HG02884 (cell line): Measurements from ENCODE around the gene FUT8.

Experiments used
- ATAC-seq: cut with Tn5 transposase; IDR thresholded peaks from one replicate; pipeline ENCODE4 v1.9.1; 2021; ENCODE audit warnings: mild to moderate bottlenecking, moderate library complexity; ENCODE audit not compliant: unreplicated experiment

The FUT8 gene

DNA sequence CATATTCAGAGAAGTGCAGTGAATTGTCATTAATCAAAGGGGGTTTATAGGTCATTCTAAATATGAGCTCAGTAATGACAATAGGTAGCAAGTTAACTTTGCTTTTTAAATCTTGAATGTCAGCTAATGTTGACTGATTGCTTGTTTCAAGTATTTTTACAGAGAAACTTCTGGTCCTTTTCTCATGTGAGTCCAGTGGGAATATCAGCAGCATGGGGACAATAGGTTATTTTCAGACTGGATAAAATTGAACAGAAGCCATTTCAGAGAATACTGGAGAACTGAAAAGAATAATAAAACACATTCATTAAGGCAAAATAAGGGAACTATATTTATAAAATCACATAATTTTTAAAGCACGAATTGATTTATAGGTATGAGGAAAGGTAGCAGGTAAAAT lies 78.7 kb downstream of the FUT8 start:
- ATAC-seq = no peak

GRCh38 chr14:65492266-65492665 lies 79.7 kb downstream of the FUT8 start:
- ATAC-seq = no peak

GRCh38 chr14:65495196-65495595 lies 82.7 kb downstream of the FUT8 start:
- no peak for ATAC-seq

DNA sequence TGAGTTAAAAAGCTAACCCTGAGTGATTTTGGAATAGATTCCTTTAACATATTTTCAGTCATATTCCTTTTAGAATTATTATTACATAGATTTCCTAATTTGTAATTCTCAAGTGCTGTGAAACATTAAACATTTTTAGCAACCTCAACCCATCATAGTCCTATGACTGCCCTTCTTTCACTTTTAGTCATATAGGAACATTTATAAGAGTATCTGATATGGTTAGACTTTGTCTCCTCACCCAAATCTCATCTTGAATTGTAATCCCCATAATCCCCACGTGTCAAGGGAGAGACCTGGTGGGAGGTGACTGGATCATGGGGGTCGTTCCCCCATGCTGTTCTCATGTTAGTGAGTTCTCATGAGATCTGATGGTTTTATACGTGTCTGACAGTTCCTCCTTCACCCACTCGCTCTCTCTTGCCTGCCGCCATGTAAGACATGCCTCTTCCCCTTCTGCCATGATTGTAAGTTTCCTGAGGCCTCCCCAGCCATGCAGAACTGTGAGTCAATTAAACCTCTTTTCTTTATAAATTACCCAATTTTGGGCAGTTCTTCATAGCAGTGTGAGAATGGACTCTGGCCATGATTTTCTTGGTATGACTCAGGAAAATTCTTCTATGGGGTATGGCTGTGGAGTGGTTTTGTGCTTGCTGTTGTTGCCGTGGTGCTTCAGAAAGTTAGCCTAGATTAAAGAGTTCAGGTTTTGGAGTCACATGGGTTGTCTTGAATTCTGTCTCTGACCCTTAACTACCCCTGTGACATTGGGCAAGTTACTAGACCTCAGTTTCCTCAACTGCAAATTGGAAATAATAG lies 83.9 kb downstream of the FUT8 start:
- no peak for ATAC-seq

DNA sequence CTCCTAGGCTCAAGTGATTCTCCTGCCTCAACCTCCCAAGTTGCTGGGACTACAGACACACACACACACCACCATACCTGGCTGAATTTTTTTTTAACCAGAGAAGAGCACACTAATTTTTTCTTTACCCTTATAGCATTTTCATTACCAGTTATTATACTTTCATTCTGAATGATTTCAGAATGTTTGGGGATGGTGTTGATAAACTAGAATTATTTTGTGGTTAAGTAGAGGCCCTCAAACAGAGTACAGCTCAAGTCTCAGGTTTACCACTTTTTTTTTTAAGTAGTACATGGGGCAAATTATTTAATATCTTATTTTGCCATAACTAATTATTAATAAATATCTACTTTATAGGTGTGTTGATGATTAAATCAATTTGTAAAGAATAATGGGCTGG lies 86.6 kb downstream of the FUT8 start:
- ATAC-seq = no peak

GRCh38 chr14:65500075-65500474 lies 87.5 kb downstream of the FUT8 start:
- no peak for ATAC-seq

- ATAC-seq = no peak
Measured at GRCh38 chr14:65501328-65501727, 88.8 kb downstream of the FUT8 start.

- no peak for ATAC-seq
Measured at GRCh38 chr14:65502676-65503124, 90.2 kb downstream of the FUT8 start.

DNA sequence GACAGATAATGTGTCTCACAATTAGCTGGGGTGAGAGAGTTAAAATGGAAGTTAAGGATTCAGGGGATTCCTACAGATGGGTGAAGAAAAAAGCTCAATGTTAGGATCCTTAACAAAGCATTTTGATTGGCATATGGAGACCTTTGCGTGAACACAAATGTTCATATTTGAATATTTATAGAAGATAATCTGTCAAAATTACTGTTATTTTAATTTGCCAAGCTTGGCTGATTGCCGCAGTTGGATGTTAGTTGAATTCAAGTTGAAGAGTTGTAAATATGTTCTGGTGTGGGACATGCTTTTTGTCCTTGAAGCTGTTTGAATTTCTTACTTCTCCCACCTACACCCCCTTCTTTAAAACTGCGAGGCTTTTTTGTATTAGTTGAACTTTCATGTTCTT lies 91.2 kb downstream of the FUT8 start:
- no peak for ATAC-seq

GRCh38 chr14:65506801-65507200 lies 94.3 kb downstream of the FUT8 start:
- ATAC-seq = no peak

DNA sequence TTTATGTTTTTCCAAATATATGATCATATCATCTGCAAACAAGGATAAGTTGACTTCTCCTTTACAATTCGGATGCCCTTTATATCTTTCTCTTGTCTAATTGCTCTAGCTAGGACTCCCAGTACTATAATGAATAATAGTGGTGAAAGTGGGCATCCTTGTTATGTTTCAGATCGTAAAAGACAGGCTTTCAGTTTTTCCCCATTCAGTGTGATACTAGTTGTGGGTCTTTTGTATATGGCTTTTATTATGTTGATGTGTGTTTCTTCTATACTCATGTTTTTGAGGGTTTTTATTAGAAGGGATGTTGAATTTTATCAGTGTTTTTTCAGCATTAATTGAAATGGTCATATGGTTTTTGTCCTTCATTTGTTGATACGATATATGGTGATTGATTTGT lies 97.3 kb downstream of the FUT8 start:
- no peak for ATAC-seq

DNA sequence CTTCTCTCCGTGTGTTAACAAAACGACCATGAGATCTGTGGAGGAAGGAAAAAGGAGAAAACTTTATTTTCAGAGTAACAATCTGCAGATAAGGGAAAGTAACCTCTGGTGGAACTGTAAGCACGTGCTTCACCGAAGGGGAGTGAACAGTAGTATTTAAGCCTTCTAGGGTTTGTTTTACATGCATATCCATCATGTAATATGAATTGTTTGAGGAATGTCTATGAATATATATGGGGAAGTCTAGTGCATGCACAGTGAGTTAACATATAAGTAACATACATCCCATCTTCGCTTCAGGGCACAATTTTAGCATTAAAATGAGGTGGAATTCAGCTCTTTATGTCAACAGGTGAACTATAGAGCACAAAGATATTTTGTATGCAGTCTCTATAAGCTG lies 101.1 kb downstream of the FUT8 start:
- no peak for ATAC-seq

GRCh38 chr14:65517635-65518542 lies 105.4 kb downstream of the FUT8 start:
- ATAC-seq = no peak

DNA sequence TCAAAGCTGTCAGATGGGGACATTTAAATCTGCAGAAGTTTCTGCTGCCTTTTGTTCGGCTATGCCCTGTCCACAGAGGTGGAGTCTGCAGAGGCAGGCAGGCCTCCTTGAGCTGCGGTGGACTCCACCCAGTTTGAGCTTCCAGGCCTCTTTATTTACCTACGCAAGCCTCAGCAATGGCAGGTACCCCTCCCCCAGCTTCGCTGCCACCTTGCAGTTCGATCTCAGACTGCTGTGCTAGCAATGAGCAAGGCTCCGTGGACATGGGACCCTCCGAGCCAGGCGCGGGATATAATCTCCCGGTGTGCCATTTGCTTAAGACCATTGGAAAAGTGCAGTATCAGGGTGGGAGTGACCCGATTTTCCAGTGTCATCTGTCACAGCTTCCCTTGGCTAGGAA lies 115.5 kb downstream of the FUT8 start:
- no peak for ATAC-seq

DNA sequence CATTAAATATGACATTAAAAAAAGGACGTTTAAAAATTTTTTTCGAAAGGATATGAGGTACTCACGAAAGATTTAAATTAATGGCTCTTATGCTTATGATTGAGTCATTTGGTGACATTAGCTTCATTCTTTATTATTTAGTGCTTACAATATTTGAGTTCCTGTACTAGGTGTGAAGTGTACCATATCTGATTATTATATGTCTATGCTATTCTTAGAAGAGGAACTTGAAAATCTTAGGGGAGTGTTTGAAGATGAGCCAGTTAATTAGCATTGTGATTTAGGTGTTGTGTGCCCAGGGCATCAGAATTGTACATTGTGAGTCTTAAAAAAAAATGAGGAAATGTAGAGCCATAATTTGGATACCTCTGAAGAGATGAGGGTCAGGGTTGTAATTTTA lies 118.6 kb downstream of the FUT8 start:
- ATAC-seq = no peak

- ATAC-seq = no peak
Measured at GRCh38 chr14:65533736-65534404, 121.3 kb downstream of the FUT8 start.

DNA sequence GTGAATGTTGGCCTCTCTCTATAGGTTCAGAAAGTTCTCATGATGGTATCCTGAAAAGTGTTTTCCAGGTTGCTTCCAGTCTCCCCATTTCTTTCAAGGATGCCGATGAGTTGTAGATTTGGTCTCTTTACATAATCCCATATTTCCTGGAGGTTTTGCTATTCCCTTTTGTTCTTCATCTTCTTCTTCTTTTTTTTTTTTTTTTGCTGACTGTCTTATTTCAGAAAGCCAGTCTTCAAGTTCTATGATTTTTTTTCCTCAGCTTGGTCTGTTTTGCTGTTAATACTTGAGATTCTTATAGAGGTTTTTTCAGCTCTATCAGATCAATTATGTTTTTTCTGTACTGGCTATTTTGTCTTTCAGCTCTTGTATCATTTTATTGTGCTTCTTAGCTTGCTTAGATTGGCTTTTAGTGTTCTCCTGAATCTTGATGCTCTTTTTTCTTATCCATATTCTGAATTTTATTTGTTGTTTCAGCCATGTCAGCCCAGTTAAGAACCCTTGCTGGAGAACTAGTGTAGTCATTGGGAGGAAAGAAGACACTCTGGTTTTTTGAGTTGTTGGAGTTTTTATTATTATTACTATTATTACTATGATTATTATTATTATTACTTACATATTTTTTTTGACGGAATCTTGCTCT lies 124.4 kb downstream of the FUT8 start:
- ATAC-seq = no peak

DNA sequence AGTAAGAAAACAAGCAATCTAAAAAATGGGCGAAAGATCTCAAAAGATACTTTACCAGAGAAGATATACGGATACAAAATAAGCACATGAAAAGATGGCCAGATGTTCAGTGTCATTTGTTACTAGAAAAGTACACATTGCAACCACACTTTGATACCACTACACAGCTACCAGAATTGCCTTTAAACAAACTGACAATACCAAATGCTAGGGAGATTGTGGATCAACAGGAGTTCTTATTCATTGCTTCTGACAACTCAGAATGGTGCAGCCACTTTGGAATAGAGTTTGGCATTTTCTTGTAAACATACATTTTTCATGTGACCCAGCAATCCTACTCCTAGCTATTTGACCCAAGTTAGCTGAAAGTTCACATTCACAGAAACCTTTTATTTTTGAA lies 136.3 kb downstream of the FUT8 start:
- no peak for ATAC-seq

- no peak for ATAC-seq
Measured at GRCh38 chr14:65549429-65549828, 136.9 kb downstream of the FUT8 start.

DNA sequence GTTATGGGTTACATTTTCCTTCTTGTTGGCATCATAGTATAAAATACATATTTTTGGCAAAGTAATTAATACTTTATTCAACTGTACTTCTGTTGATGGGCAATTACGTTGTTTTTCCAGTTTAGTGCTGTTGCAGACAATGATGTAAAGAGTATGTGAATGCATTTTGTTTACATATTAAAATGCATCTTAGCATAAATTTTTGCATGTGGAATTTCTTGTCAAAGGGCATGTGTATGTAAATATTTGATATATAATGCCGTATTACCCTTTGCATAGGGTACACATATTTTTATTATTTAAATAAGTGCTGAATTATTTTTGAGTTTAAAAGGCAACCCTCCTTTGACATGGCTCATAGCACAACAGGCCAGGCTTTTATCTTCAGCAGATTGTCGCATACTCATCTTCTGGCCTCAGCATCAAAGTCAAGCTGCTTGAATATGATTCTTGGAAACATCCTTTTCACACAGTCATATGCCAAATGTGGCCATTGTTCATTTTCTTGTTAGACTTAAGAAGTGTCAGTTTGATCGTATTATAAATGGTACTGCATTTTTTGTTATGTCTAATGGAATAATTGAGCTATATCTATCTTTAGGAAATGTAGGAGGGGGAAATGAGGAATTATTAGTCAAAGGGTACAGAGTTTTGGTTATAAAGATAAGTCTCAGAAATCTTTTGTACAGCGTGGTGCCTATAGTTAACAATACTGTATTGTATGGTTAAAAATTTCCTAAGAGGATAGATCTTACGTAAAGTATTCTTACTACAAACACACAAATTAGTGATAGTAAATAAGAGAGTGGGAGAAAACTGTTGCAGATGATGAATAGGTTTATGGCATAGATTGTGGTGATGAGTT lies 138.5 kb downstream of the FUT8 start:
- ATAC-seq = no peak
